Mesodermal cell (in vitro differentiated cells): Measurements from ENCODE around the gene C2orf72.

Source experiments
- H3K27ac ChIP-seq: 2 replicates; pipeline ENCODE4 v1.7.0; 2013; ENCODE audit warnings: mild to moderate bottlenecking, low read depth, low read length, moderate library complexity; ENCODE audit not compliant: severe bottlenecking
- H3K36me3 ChIP-seq: 2 replicates; pipeline ENCODE4 v1.7.1; 2013; ENCODE audit warnings: mild to moderate bottlenecking, low read length, moderate library complexity; ENCODE audit not compliant: control insufficient read depth, insufficient read depth
- H3K4me1 ChIP-seq: one replicate; pipeline ENCODE4 v1.7.1; 2013; ENCODE audit warnings: mild to moderate bottlenecking, low read length; ENCODE audit not compliant: insufficient read depth, control insufficient read depth, poor library complexity, severe bottlenecking
- H3K4me3 ChIP-seq: 2 replicates; pipeline ENCODE4 v1.7.0; 2013; ENCODE audit warnings: low read length, control low read depth, mild to moderate bottlenecking; ENCODE audit not compliant: insufficient read depth, poor library complexity, severe bottlenecking; ENCODE audit errors: extremely low read depth
- H3K9me3 ChIP-seq: 2 replicates; pipeline ENCODE4 v1.7.1; 2013; ENCODE audit warnings: mild to moderate bottlenecking, low read length, moderate library complexity; ENCODE audit not compliant: control insufficient read depth
- WGBS, 2 experiments: methylation state at CpG; one replicate each; pipeline ENCODE4 v1.1.5; 2013; ENCODE audit warnings: missing lambda C conversion rate in 2 of 2; ENCODE audit not compliant: insufficient coverage in 2 of 2; 5-methylcytosine and 5-hydroxymethylcytosine counted together

C2orf72 gene

DNA sequence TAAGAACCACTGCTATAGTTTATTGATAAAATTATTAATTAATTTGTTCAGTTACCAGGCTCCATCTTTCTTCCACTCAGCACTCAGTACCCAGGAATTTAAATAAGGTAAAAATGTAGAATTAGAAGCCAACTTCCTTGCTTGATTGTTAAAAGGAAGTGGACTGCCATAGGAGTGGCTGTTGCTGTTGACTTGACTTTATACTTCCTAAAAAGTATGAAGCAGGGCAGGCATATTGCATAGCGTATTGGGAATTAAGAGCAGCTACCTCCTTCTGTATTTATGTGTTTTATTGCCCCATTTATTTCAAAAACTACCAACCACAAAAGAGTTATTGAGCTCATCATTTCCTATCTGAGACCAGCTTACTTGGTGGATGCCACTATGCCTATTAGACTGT lies 47.2 kb downstream of the C2orf72 start:
- Histone ChIP-seq H3K9me3 (no peaks in the 10 kb centered on the region), H3K36me3 (peaks cover 97% of the 10 kb centered on the region), H3K4me1 (no peaks in the 10 kb centered on the region), H3K4me3 (no peak overlapping the region), H3K27ac (no peak overlapping the region)
- WGBS, 2 experiments = no CpG with 5 or more reads among the region's 1 CpG

- Histone ChIP-seq H3K27ac (no peak overlapping the region), H3K4me3 (no peak overlapping the region), H3K4me1 (no peaks in the 10 kb centered on the region), H3K36me3 (peaks cover 96% of the 10 kb centered on the region), H3K9me3 (peaks cover 4% of the 10 kb centered on the region)
- 88 to 94% methylated on average over 2 to 4 of the region's 4 CpGs for WGBS, 2 experiments
These were observed 51.4 kb downstream of the C2orf72 start for GRCh38 chr2:231088754-231089153.

DNA sequence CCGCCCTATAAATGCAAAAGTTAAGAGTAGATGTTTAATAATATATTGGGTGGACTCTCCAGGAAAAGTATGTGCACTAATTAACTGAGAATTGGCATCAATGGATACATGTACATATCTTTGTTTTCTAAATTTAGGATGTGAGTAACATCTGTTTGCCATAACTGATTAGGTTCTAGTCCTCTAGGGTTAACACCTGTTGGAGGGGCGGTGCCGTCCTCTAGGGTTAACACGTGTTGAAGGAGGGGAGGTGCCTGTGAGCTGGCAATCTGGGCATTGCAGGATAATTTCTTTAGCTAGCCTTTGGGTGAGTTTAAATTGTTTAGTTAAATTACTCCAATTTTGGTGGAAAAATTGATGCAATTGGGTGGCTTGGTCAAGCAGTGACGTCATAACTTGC lies 56.6 kb downstream of the C2orf72 start:
- Histone ChIP-seq H3K27ac (no peak overlapping the region), H3K4me3 (no peak overlapping the region), H3K36me3 (peaks cover 90% of the 10 kb centered on the region), H3K9me3 (peaks cover 5% of the 10 kb centered on the region), H3K4me1 (no peaks in the 10 kb centered on the region)
- WGBS, 2 experiments = 85 to 95% methylated on average over 4 to 5 of the region's 5 CpGs

DNA sequence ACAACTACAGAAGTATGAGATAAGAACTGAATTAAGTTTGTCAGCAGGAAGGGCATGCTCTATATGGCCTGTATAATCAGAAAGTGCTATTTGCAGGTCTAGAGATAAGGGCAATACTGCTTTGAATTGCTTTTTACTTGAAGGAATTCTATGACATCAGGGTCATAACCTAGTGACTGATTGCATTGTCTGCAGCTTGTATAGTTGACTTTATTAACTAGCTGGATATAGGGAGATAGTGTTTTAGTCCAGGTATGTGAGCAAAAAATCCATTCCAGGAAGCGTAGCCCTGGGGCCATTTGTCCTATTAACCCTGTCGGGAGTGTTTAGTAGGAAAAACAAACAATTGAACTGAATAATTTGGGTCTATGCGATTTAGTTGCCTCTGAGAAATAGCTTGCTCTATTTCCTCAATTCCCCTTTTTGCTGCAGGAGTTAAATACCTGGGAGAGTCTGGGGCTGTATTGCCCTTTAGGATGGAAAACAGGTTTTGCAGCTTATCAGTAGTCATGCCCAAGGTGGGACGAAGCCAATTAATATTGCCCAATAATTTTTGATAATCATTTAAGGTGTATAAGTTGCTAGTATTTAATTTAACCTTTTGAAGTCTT lies 57.5 kb downstream of the C2orf72 start:
- peaks cover 92% of the 10 kb centered on the region for H3K36me3 ChIP-seq
- no peak overlapping the region for H3K27ac ChIP-seq
- H3K9me3 ChIP-seq = peaks cover 6% of the 10 kb centered on the region
- H3K4me3 ChIP-seq = no peak overlapping the region
- WGBS, 2 experiments = 89 to 95% methylated on average over 2 to 3 of the region's 4 CpGs
- no peaks in the 10 kb centered on the region for H3K4me1 ChIP-seq
